H1 (cell line): ENCODE results near the gene ST8SIA2. TPM values are rescaled to one million over a fixed set of nuclear protein-coding genes. Genes with fewer than 3 reads are reported as not detected.

Experiments used
- BRCA1 ChIP-seq: IDR thresholded peaks from 2 replicates; pipeline ENCODE4 v1.6.1; 2012; ENCODE audit warnings: low read depth, low read length, improper control_type of control experiment
- CHD2 ChIP-seq: IDR thresholded peaks from 2 replicates; pipeline ENCODE4 v1.6.1; 2012; ENCODE audit warnings: low read length, improper control_type of control experiment
- EGR1 ChIP-seq: IDR thresholded peaks from 2 replicates; pipeline ENCODE4 v1.6.1; 2011; ENCODE audit warnings: low read depth, low read length, borderline replicate concordance
- GTF2F1 ChIP-seq: IDR thresholded peaks from 2 replicates; pipeline ENCODE4 v1.6.1; 2012; ENCODE audit warnings: low read depth, low read length, improper control_type of control experiment, borderline replicate concordance
- JUN ChIP-seq: IDR thresholded peaks from 2 replicates; pipeline ENCODE4 v1.6.1; 2011; ENCODE audit warnings: low read depth, mild to moderate bottlenecking, improper control_type of control experiment, low read length
- KDM4A ChIP-seq: IDR thresholded peaks from one replicate; pipeline ENCODE4 v1.7.1; 2012; ENCODE audit warnings: low read depth, mild to moderate bottlenecking, moderate library complexity, low read length, inconsistent platforms; ENCODE audit not compliant: severe bottlenecking
- SIRT6 ChIP-seq: IDR thresholded peaks from one replicate; pipeline ENCODE4 v1.7.1; 2012; ENCODE audit warnings: low read length, inconsistent platforms
- TCF12 ChIP-seq: IDR thresholded peaks from 2 replicates; pipeline ENCODE4 v1.6.1; 2011; ENCODE audit warnings: low read depth, mild to moderate bottlenecking, low read length
- YY1 ChIP-seq: IDR thresholded peaks from 2 replicates; pipeline ENCODE4 v1.6.1; 2011; ENCODE audit warnings: low read depth, mild to moderate bottlenecking, low read length
- polyA plus RNA-seq, 7 experiments: library from polyadenylated mRNA; depleted of rRNA in 3 of 7; stranded (reverse) in 5 of 7; unstranded in 2 of 7; fragments of >200 nt in 5 of 7; fragments of 200-250 nt in 2 of 7; gene quantifications; 1 replicate in 5 of 7; 2 replicates in 1 of 7; 4 replicates in 1 of 7; pipeline versions ENCODE4 v1.2.1 to v1.2.3, GENCODE V29; 2011 to 2013; ENCODE audit warnings: missing spikeins in 2 of 7, mixed read lengths in 2 of 7
- total RNA-seq: library from RNA; stranded (reverse); fragmentation: NEBNext Ultra II Directional; extraction: Animal tissue kit (Norgen Biotek cat#: 25700); gene quantifications from 2 replicates; pipeline ENCODE4 v1.2.1, GENCODE V29; 2021
- TF ChIP-seq, protein P1 (sequence below): fragments of 300-600 bp; sonication (generic); IDR thresholded peaks from 2 replicates; pipeline ENCODE4 v1.7.1; 2012; ENCODE audit warnings: low read length, moderate library complexity, mild to moderate bottlenecking, inconsistent platforms; ENCODE audit not compliant: insufficient replicate concordance
- TF ChIP-seq, protein P2 (sequence below), 3 experiments: IDR thresholded peaks; 1 replicate in 2 of 3; 2 replicates in 1 of 3; pipeline versions ENCODE4 v1.5.1 to v1.6.1; 2011; ENCODE audit warnings: low read length in 3 of 3, mild to moderate bottlenecking in 3 of 3, inconsistent platforms in 2 of 3, low read depth in 1 of 3, moderate library complexity in 1 of 3; ENCODE audit not compliant: insufficient read depth in 1 of 3; ENCODE audit errors: control extremely low read depth in 1 of 3

The ST8SIA2 gene
- total and polyA plus RNA-seq, 2 of the 8 experiments (the other 6 are each of a cell fraction or from before 2014, with no cell fraction given), result 3.0 to 4.5 TPM

DNA sequence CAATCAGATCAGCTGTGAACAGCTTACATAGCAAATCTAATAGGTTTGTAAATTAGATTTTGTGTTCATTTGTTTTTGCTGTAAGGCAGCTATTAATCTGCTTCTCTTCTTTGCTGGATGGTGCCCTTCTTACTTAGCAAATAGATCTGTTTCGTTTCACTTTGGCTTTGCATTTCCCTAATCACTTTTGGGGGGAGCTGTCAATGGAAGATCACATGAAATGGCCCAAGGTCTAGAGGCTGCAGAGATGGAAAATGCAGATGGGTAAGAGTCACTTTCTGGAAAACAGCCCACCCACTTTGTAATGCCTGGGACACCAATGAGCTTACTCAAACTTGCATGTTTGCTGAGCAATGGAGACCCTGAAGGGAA is 36.4 kb downstream of the ST8SIA2 start (continued):
- TF ChIP-seq, protein P1, sequence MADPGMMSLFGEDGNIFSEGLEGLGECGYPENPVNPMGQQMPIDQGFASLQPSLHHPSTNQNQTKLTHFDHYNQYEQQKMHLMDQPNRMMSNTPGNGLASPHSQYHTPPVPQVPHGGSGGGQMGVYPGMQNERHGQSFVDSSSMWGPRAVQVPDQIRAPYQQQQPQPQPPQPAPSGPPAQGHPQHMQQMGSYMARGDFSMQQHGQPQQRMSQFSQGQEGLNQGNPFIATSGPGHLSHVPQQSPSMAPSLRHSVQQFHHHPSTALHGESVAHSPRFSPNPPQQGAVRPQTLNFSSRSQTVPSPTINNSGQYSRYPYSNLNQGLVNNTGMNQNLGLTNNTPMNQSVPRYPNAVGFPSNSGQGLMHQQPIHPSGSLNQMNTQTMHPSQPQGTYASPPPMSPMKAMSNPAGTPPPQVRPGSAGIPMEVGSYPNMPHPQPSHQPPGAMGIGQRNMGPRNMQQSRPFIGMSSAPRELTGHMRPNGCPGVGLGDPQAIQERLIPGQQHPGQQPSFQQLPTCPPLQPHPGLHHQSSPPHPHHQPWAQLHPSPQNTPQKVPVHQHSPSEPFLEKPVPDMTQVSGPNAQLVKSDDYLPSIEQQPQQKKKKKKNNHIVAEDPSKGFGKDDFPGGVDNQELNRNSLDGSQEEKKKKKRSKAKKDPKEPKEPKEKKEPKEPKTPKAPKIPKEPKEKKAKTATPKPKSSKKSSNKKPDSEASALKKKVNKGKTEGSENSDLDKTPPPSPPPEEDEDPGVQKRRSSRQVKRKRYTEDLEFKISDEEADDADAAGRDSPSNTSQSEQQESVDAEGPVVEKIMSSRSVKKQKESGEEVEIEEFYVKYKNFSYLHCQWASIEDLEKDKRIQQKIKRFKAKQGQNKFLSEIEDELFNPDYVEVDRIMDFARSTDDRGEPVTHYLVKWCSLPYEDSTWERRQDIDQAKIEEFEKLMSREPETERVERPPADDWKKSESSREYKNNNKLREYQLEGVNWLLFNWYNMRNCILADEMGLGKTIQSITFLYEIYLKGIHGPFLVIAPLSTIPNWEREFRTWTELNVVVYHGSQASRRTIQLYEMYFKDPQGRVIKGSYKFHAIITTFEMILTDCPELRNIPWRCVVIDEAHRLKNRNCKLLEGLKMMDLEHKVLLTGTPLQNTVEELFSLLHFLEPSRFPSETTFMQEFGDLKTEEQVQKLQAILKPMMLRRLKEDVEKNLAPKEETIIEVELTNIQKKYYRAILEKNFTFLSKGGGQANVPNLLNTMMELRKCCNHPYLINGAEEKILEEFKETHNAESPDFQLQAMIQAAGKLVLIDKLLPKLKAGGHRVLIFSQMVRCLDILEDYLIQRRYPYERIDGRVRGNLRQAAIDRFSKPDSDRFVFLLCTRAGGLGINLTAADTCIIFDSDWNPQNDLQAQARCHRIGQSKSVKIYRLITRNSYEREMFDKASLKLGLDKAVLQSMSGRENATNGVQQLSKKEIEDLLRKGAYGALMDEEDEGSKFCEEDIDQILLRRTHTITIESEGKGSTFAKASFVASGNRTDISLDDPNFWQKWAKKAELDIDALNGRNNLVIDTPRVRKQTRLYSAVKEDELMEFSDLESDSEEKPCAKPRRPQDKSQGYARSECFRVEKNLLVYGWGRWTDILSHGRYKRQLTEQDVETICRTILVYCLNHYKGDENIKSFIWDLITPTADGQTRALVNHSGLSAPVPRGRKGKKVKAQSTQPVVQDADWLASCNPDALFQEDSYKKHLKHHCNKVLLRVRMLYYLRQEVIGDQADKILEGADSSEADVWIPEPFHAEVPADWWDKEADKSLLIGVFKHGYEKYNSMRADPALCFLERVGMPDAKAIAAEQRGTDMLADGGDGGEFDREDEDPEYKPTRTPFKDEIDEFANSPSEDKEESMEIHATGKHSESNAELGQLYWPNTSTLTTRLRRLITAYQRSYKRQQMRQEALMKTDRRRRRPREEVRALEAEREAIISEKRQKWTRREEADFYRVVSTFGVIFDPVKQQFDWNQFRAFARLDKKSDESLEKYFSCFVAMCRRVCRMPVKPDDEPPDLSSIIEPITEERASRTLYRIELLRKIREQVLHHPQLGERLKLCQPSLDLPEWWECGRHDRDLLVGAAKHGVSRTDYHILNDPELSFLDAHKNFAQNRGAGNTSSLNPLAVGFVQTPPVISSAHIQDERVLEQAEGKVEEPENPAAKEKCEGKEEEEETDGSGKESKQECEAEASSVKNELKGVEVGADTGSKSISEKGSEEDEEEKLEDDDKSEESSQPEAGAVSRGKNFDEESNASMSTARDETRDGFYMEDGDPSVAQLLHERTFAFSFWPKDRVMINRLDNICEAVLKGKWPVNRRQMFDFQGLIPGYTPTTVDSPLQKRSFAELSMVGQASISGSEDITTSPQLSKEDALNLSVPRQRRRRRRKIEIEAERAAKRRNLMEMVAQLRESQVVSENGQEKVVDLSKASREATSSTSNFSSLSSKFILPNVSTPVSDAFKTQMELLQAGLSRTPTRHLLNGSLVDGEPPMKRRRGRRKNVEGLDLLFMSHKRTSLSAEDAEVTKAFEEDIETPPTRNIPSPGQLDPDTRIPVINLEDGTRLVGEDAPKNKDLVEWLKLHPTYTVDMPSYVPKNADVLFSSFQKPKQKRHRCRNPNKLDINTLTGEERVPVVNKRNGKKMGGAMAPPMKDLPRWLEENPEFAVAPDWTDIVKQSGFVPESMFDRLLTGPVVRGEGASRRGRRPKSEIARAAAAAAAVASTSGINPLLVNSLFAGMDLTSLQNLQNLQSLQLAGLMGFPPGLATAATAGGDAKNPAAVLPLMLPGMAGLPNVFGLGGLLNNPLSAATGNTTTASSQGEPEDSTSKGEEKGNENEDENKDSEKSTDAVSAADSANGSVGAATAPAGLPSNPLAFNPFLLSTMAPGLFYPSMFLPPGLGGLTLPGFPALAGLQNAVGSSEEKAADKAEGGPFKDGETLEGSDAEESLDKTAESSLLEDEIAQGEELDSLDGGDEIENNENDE, result no peak
- no peak for TF ChIP-seq YY1
- no peak for TF ChIP-seq BRCA1
- TF ChIP-seq GTF2F1, result no peak
- TF ChIP-seq TCF12, result no peak
- no peak for TF ChIP-seq SIRT6
- TF ChIP-seq, protein P2, sequence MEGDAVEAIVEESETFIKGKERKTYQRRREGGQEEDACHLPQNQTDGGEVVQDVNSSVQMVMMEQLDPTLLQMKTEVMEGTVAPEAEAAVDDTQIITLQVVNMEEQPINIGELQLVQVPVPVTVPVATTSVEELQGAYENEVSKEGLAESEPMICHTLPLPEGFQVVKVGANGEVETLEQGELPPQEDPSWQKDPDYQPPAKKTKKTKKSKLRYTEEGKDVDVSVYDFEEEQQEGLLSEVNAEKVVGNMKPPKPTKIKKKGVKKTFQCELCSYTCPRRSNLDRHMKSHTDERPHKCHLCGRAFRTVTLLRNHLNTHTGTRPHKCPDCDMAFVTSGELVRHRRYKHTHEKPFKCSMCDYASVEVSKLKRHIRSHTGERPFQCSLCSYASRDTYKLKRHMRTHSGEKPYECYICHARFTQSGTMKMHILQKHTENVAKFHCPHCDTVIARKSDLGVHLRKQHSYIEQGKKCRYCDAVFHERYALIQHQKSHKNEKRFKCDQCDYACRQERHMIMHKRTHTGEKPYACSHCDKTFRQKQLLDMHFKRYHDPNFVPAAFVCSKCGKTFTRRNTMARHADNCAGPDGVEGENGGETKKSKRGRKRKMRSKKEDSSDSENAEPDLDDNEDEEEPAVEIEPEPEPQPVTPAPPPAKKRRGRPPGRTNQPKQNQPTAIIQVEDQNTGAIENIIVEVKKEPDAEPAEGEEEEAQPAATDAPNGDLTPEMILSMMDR (IDR thresholded peaks at IDR 0.05; ENCODE audit: control extremely low read depth in 1 of 3, insufficient read depth in 1 of 3, low read depth in 1 of 3, low read length in 3 of 3), result no peak
- no peak for TF ChIP-seq EGR1
- no peak for TF ChIP-seq CHD2
- TF ChIP-seq KDM4A, result no peak
- TF ChIP-seq JUN, result no peak
